Measurements from ENCODE around the gene MAP3K20.
"Not testable (repeated sequence)": the region's sequence is repeated elsewhere in the genome, so short reads cannot be mapped to it uniquely, and the experiment has no call there.

The MAP3K20 gene

GRCh38 chr2:173087793-173088496, 12.3 kb downstream of the MAP3K20 start:
- DNase-seq = no peak

- no peak for DNase-seq
Measured at GRCh38 chr2:173090276-173090877, 14.7 kb downstream of the MAP3K20 start.

- no peak for DNase-seq
Measured at GRCh38 chr2:173090973-173091660, 15.5 kb downstream of the MAP3K20 start.

GRCh38 chr2:173091910-173092309, 16.3 kb downstream of the MAP3K20 start:
- no peak for DNase-seq

GRCh38 chr2:173092844-173093402, 17.3 kb downstream of the MAP3K20 start:
- no peak for DNase-seq

GRCh38 chr2:173093617-173094016, 18.0 kb downstream of the MAP3K20 start:
- not testable (repeated sequence) for DNase-seq

- no peak for DNase-seq
Measured at GRCh38 chr2:173094731-173095130, 19.1 kb downstream of the MAP3K20 start.

- DNase-seq = no peak
Measured at GRCh38 chr2:173095356-173095755, 19.7 kb downstream of the MAP3K20 start.

- no peak for DNase-seq
Measured at GRCh38 chr2:173099271-173099670, 23.6 kb downstream of the MAP3K20 start.

GRCh38 chr2:173099804-173100203, 24.2 kb downstream of the MAP3K20 start:
- DNase-seq = no peak

GRCh38 chr2:173101687-173102086, 26.0 kb downstream of the MAP3K20 start:
- DNase-seq = no peak

GRCh38 chr2:173104156-173104555, 28.5 kb downstream of the MAP3K20 start:
- no peak for DNase-seq

- DNase-seq = no peak
Measured at GRCh38 chr2:173106959-173107628, 31.4 kb downstream of the MAP3K20 start.

- no peak for DNase-seq
Measured at GRCh38 chr2:173107629-173108022, 32.0 kb downstream of the MAP3K20 start.

- no peak for DNase-seq
Measured at GRCh38 chr2:173109253-173110188, 33.9 kb downstream of the MAP3K20 start.

- no peak for DNase-seq
Measured at GRCh38 chr2:173117678-173118077, 42.0 kb downstream of the MAP3K20 start.

- DNase-seq = no peak
Measured at GRCh38 chr2:173118395-173118794, 42.7 kb downstream of the MAP3K20 start.

- peak; percentile 43 for DNase-seq
Measured at GRCh38 chr2:173119069-173119807, 43.6 kb downstream of the MAP3K20 start.

- no peak for DNase-seq
Measured at GRCh38 chr2:173119944-173120343, 44.3 kb downstream of the MAP3K20 start.

- DNase-seq = no peak
Measured at GRCh38 chr2:173122936-173123335, 47.3 kb downstream of the MAP3K20 start.

- DNase-seq = no peak
Measured at GRCh38 chr2:173124441-173124840, 48.8 kb downstream of the MAP3K20 start.
